Ammon's horn (tissue), 1 donor: ENCODE measurements around the gene SAFB2.

Experiments
- DNase-seq: peaks from one replicate; pipeline ENCODE4 v3.0.0-alpha.2; 2016; ENCODE audit warnings: low spot score

The SAFB2 gene

GRCh38 chr19:5579697-5580096 is 42.9 kb downstream of the SAFB2 start:
- DNase-seq = no peak

GRCh38 chr19:5579286-5579685 is 43.3 kb downstream of the SAFB2 start:
- DNase-seq = no peak

- peak; percentile 59 for DNase-seq
Observed at GRCh38 chr19:5578097-5578846, 44.3 kb downstream of the SAFB2 start.

- no peak for DNase-seq
Observed at GRCh38 chr19:5575590-5575989, 47.0 kb downstream of the SAFB2 start.

GRCh38 chr19:5572556-5573286 is 49.9 kb downstream of the SAFB2 start:
- no peak for DNase-seq

- no peak for DNase-seq
Observed at GRCh38 chr19:5571777-5572176, 50.8 kb downstream of the SAFB2 start.

- no peak for DNase-seq
Observed at GRCh38 chr19:5567970-5568407, 54.6 kb downstream of the SAFB2 start.

- no peak for DNase-seq
Observed at GRCh38 chr19:5567360-5567969, 55.1 kb downstream of the SAFB2 start, which contains the start of gene TINCR. TSS of gene TINCR (minus strand) at chr19:5567953.

- no peak for DNase-seq
Observed at GRCh38 chr19:5564930-5565329, 57.6 kb downstream of the SAFB2 start.

GRCh38 chr19:5563935-5564612 is 58.5 kb downstream of the SAFB2 start:
- DNase-seq = no peak

GRCh38 chr19:5563008-5563431 is 59.6 kb downstream of the SAFB2 start:
- DNase-seq = no peak

GRCh38 chr19:5562280-5562679 is 60.3 kb downstream of the SAFB2 start:
- DNase-seq = no peak

GRCh38 chr19:5561559-5561958 is 61.0 kb downstream of the SAFB2 start:
- no peak for DNase-seq

- no peak for DNase-seq
Observed at GRCh38 chr19:5560156-5560555, 62.4 kb downstream of the SAFB2 start.

GRCh38 chr19:5559804-5560133 is 62.8 kb downstream of the SAFB2 start:
- DNase-seq = no peak

GRCh38 chr19:5558101-5558621 is 64.4 kb downstream of the SAFB2 start:
- no peak for DNase-seq

- DNase-seq = no peak
Observed at GRCh38 chr19:5557691-5558090, 64.9 kb downstream of the SAFB2 start.

- no peak for DNase-seq
Observed at GRCh38 chr19:5554828-5555227, 67.7 kb downstream of the SAFB2 start.

- peak; percentile 55 for DNase-seq
Observed at GRCh38 chr19:5553892-5554291, 68.7 kb downstream of the SAFB2 start.

- peak; percentile 45 for DNase-seq
Observed at GRCh38 chr19:5547881-5548280, 74.7 kb downstream of the SAFB2 start.

GRCh38 chr19:5545984-5546383 is 76.6 kb downstream of the SAFB2 start:
- DNase-seq = no peak

GRCh38 chr19:5545051-5545450 is 77.5 kb downstream of the SAFB2 start:
- DNase-seq = no peak
